Colon (tissue), 2 donors: ENCODE measurements around the gene PCSK5.
"Not testable (repeated sequence)": the region's sequence is repeated elsewhere in the genome, so short reads cannot be mapped to it uniquely, and the experiment has no call there.

ENCODE experiments used
- FAIRE-seq: peaks from 2 replicates; lab custom pipeline; 2012; peaks lifted over from hg19 to GRCh38; lab: Jason Lieb, UNC
- donor health status: control.
- donor health status: control.

PCSK5 gene

GRCh38 chr9:76319466-76319865 lies 429.0 kb downstream of the PCSK5 start:
- not testable (repeated sequence) for FAIRE-seq

- FAIRE-seq: no peak
Observed at GRCh38 chr9:76321195-76321828, 430.8 kb downstream of the PCSK5 start.

GRCh38 chr9:76322810-76323209 lies 432.3 kb downstream of the PCSK5 start:
- no peak for FAIRE-seq

GRCh38 chr9:76323490-76323889 lies 433.0 kb downstream of the PCSK5 start:
- FAIRE-seq: no peak

GRCh38 chr9:76324030-76324429 lies 433.6 kb downstream of the PCSK5 start:
- FAIRE-seq: not testable (repeated sequence)

GRCh38 chr9:76330034-76330433 lies 439.6 kb downstream of the PCSK5 start:
- no peak for FAIRE-seq

- FAIRE-seq: no peak
Observed at GRCh38 chr9:76333388-76333787, 442.9 kb downstream of the PCSK5 start.

GRCh38 chr9:76333964-76334363 lies 443.5 kb downstream of the PCSK5 start:
- no peak for FAIRE-seq

GRCh38 chr9:76336027-76336426 lies 445.6 kb downstream of the PCSK5 start:
- no peak for FAIRE-seq

- FAIRE-seq: no peak
Observed at GRCh38 chr9:76338418-76338817, 447.9 kb downstream of the PCSK5 start.

GRCh38 chr9:76341616-76342015 lies 451.1 kb downstream of the PCSK5 start:
- no peak for FAIRE-seq

GRCh38 chr9:76342201-76342600 lies 451.7 kb downstream of the PCSK5 start:
- no peak for FAIRE-seq

GRCh38 chr9:76342858-76343257 lies 452.4 kb downstream of the PCSK5 start:
- FAIRE-seq: no peak

- no peak for FAIRE-seq
Observed at GRCh38 chr9:76349865-76350264, 459.4 kb downstream of the PCSK5 start.

- no peak for FAIRE-seq
Observed at GRCh38 chr9:76351006-76351405, 460.5 kb downstream of the PCSK5 start.

GRCh38 chr9:76352026-76352620 lies 461.6 kb downstream of the PCSK5 start:
- no peak for FAIRE-seq

- FAIRE-seq: no peak
Observed at GRCh38 chr9:76353280-76353679, 462.8 kb downstream of the PCSK5 start.

GRCh38 chr9:76354221-76354620 lies 463.7 kb downstream of the PCSK5 start:
- no peak for FAIRE-seq

- no peak for FAIRE-seq
Observed at GRCh38 chr9:76355886-76356285, 465.4 kb downstream of the PCSK5 start.

- no peak for FAIRE-seq
Observed at GRCh38 chr9:76357555-76357954, 467.1 kb downstream of the PCSK5 start.

- FAIRE-seq: no peak
Observed at GRCh38 chr9:76358628-76359280, 468.3 kb downstream of the PCSK5 start.

GRCh38 chr9:76359365-76359764 lies 468.9 kb downstream of the PCSK5 start:
- no peak for FAIRE-seq

GRCh38 chr9:76359766-76360165 lies 469.3 kb downstream of the PCSK5 start:
- no peak for FAIRE-seq
